Measurements from ENCODE around the gene OAS3.

GRCh38 chr12:113002155-113002554 is 63.9 kb downstream of the OAS3 start:
- TF ChIP-seq CTCF (IDR thresholded peaks at IDR 0.05; ENCODE audit: low read depth, low read length) = no peak
- TF ChIP-seq EZH2phosphoT487 (IDR thresholded peaks at IDR 0.05; ENCODE audit: low read depth) = no peak

Data from OCI-LY3 (cell line).